Smooth muscle cell (in vitro differentiated cells): ENCODE data around the gene RRP8. TPM values are rescaled to one million over a fixed set of nuclear protein-coding genes. Genes with fewer than 3 reads are reported as not detected.

Experiments used
- DNase-seq: peaks from one replicate; lab custom pipeline; 2025; ENCODE audit not compliant: unreplicated experiment; lab: John Stamatoyannopoulos, UW
- H2AFZ ChIP-seq: fragments of 200-600 bp; sonication (generic); 2 replicates; pipeline ENCODE4 v1.6.0; 2016; ENCODE audit warnings: antibody characterized with exemption, low read depth, mild to moderate bottlenecking
- H3F3A ChIP-seq: fragments of 200-600 bp; sonication (generic); 2 replicates; pipeline ENCODE4 v1.6.0; 2017; ENCODE audit warnings: antibody characterized with exemption, low read depth
- H3K27ac ChIP-seq: fragments of 200-600 bp; sonication (generic); 2 replicates; pipeline ENCODE4 v1.5.1; 2016; ENCODE audit warnings: low read depth, mild to moderate bottlenecking
- H3K27me3 ChIP-seq: fragments of 200-600 bp; sonication (generic); 2 replicates; pipeline ENCODE4 v1.6.1; 2016; ENCODE audit warnings: low read depth, mild to moderate bottlenecking
- H3K36me3 ChIP-seq: fragments of 200-600 bp; sonication (generic); 2 replicates; pipeline ENCODE4 v1.5.1; 2016; ENCODE audit warnings: low read depth
- H3K4me1 ChIP-seq: fragments of 200-600 bp; sonication (generic); 2 replicates; pipeline ENCODE4 v1.5.1; 2016; ENCODE audit warnings: low read depth
- H3K4me2 ChIP-seq: fragments of 200-600 bp; sonication (generic); 2 replicates; pipeline ENCODE4 v1.6.0; 2016; ENCODE audit warnings: mild to moderate bottlenecking
- H3K4me3 ChIP-seq: fragments of 200-600 bp; sonication (generic); 2 replicates; pipeline ENCODE4 v1.5.1; 2016; ENCODE audit warnings: mild to moderate bottlenecking
- H3K79me2 ChIP-seq: fragments of 200-600 bp; sonication (generic); 2 replicates; pipeline ENCODE4 v1.6.0; 2016; ENCODE audit warnings: low read depth, mild to moderate bottlenecking
- H3K9ac ChIP-seq: fragments of 200-600 bp; sonication (generic); 2 replicates; pipeline ENCODE4 v1.6.0; 2016; ENCODE audit warnings: low read depth
- H3K9me3 ChIP-seq: fragments of 200-600 bp; sonication (generic); replicated peaks from 2 replicates; pipeline ENCODE4 v1.5.1; 2016; ENCODE audit warnings: low read depth
- H4K20me1 ChIP-seq: fragments of 200-600 bp; sonication (generic); 2 replicates; pipeline ENCODE4 v1.6.0; 2016; ENCODE audit warnings: low read depth
- WGBS: methylation state at CpG from one replicate; pipeline ENCODE4 v1.1.7; 2016; ENCODE audit warnings: low lambda C conversion rate; 5-methylcytosine and 5-hydroxymethylcytosine counted together
- polyA plus RNA-seq: library from polyadenylated mRNA; unstranded; fragments of >200 nt; fragmentation: Nextera tagmentation; extraction: Ambion mirVana; gene quantifications from 2 replicates; pipeline ENCODE4 v1.2.1, GENCODE V29; 2016
- total RNA-seq: library from RNA; depleted of rRNA; stranded (reverse); fragments of >200 nt; gene quantifications from 2 replicates; pipeline ENCODE4 v1.2.3, GENCODE V29; 2014
- TF ChIP-seq, protein P1 (sequence below): fragments of 200-600 bp; sonication (generic); IDR thresholded peaks from 2 replicates; pipeline ENCODE4 v1.5.1; 2017; ENCODE audit warnings: borderline replicate concordance, mild to moderate bottlenecking, antibody characterized with exemption; ENCODE audit not compliant: insufficient read depth, poor library complexity, severe bottlenecking

The RRP8 gene
- total and polyA plus RNA-seq, 2 experiments from 2014 or later = 10.2 to 24.9 TPM

DNA sequence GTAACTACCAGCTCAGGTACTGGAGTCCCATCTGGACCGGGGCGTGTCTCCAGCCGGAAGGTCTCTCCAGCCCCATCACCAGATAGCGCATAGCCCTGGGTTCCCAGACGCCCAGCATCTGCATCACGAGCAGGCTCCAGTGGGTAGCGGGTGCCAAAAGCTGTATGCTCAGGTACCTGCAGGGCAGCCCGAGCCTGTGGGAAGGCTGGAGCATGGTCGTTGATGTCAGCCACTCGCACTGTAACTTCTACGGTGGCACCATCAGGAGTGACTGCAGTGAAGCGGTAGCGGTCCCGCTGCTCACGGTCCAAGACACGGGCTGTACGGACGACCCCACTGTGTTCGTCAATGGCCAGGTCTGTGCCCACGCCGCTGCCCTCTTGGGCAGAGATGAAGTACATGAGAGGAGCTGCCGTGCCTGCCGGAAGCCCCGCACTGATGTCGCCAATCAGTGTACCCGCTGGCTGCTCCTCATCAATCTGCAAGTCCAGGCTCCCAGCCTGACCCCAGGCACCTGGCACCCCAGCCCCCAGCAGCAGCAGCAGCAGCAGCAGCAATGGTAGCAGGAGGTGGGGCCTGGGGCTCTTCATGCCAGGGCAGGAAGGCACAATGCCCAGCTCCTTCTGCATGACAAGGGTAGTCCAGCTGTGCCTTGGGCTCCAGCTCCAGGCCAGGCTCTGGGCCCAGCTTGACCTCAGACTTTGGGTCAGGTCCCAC, 37.7 kb upstream of the RRP8 start:
- Histone ChIP-seq H3K4me1 (no peaks in the 10 kb centered on the region), H3K27ac (no peak overlapping the region), H3K4me2 (no peak overlapping the region), H3K27me3 (no peaks in the 10 kb centered on the region), H3K36me3 (no peaks in the 10 kb centered on the region), H2AFZ (no peak overlapping the region), H3K9ac (no peak overlapping the region), H3K79me2 (peaks cover 37% of the 10 kb centered on the region), H3F3A (no peaks in the 10 kb centered on the region), H3K9me3 (no peaks in the 10 kb centered on the region), H4K20me1 (peaks cover 68% of the 10 kb centered on the region), H3K4me3 (no peak overlapping the region)
- WGBS = 97% methylated on average over 26 of the region's 26 CpGs
- DNase-seq = no peak
- TF ChIP-seq, protein P1, sequence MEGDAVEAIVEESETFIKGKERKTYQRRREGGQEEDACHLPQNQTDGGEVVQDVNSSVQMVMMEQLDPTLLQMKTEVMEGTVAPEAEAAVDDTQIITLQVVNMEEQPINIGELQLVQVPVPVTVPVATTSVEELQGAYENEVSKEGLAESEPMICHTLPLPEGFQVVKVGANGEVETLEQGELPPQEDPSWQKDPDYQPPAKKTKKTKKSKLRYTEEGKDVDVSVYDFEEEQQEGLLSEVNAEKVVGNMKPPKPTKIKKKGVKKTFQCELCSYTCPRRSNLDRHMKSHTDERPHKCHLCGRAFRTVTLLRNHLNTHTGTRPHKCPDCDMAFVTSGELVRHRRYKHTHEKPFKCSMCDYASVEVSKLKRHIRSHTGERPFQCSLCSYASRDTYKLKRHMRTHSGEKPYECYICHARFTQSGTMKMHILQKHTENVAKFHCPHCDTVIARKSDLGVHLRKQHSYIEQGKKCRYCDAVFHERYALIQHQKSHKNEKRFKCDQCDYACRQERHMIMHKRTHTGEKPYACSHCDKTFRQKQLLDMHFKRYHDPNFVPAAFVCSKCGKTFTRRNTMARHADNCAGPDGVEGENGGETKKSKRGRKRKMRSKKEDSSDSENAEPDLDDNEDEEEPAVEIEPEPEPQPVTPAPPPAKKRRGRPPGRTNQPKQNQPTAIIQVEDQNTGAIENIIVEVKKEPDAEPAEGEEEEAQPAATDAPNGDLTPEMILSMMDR = no peak

DNA sequence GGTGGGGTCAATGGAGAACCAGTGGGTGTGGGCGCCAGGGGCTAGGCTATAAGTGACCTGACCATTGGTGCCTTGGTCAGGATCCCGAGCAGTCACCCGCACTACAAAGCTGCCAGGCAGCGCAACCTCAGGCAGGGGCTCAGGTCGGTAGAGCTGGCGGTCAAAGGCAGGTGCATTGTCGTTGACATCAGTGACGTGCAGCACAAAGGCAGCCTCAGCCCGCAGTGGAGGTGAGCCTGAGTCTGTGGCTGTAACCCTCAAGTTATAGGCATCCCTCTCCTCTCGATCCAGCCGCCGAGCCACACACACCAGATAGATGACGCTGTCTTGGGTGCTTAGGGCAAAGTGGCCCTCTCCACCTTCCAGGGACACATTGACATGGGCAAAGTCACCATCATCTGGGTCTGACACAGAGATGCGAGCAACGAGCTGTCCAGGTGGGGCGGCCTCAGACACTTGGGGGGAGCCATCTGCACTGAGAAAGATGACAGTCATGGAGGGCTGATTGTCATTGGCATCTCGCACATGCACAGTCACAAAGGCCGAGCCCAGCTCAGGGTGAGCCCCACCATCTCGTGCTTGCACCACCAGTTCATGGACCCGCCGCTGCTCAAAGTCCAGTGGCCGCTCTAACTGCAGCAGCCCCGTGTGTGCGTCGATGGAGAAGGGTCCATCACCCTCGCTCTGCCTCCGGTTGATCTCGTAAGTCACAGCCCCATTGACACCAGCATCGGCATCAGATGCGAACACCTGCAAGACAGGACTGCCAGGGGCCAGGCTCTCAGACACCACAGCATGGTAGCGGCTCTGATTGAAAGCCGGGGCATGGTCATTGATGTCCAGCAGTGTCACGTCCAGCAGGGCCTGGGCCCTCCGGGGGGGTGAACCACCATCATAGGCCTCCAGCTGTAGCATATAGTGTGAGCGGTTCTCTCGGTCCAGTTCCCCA, 36.9 kb upstream of the RRP8 start:
- H3K79me2 ChIP-seq = peaks cover 31% of the 10 kb centered on the region
- no peaks in the 10 kb centered on the region for H3K36me3 ChIP-seq
- H3F3A ChIP-seq = no peaks in the 10 kb centered on the region
- no peak overlapping the region for H3K4me3 ChIP-seq
- H3K4me2 ChIP-seq = no peak overlapping the region
- H2AFZ ChIP-seq = no peak overlapping the region
- no peak overlapping the region for H3K9ac ChIP-seq
- no peak for DNase-seq
- no peaks in the 10 kb centered on the region for H3K27me3 ChIP-seq
- 97% methylated on average over 33 of the region's 36 CpGs for WGBS
- H3K9me3 ChIP-seq = no peaks in the 10 kb centered on the region
- no peaks in the 10 kb centered on the region for H3K4me1 ChIP-seq
- H4K20me1 ChIP-seq = peaks cover 67% of the 10 kb centered on the region
- H3K27ac ChIP-seq = no peak overlapping the region
- TF ChIP-seq, protein P1 = no peak

DNA sequence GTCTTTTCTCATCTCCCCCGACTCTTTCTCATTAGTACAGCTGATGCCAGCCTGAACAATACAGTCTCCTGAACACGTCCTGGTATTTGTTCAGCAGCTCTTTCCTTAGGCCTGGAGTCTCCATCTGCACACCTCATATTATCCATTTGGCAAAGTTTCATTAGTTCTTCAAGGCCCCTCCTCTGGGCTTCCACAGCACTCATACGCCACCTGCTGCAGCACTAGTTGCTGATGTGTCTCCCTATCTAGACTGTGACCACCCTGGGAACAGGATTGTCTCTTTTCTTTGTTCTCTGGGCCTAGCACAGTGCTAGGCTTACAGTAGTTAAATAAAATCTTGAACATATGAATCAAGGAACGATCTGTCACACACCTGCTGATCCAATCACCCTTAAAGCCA, 35.0 kb upstream of the RRP8 start:
- Histone ChIP-seq H3K4me2 (no peak overlapping the region), H3K36me3 (no peaks in the 10 kb centered on the region), H3K4me3 (no peak overlapping the region), H2AFZ (no peak overlapping the region), H3K27ac (no peak overlapping the region), H3K9me3 (no peaks in the 10 kb centered on the region), H3K9ac (no peak overlapping the region), H3K79me2 (peaks cover 15% of the 10 kb centered on the region), H4K20me1 (peaks cover 61% of the 10 kb centered on the region), H3K4me1 (no peaks in the 10 kb centered on the region), H3K27me3 (no peaks in the 10 kb centered on the region), H3F3A (no peaks in the 10 kb centered on the region)
- DNase-seq = no peak
- TF ChIP-seq, protein P1 = no peak
- 90% methylated on average over 4 of the region's 4 CpGs for WGBS
